Measurements from ENCODE around the gene MYBBP1A.
"Not testable (repeated sequence)": the region's sequence is repeated elsewhere in the genome, so short reads cannot be mapped to it uniquely, and the experiment has no call there.

MYBBP1A gene, protein sequence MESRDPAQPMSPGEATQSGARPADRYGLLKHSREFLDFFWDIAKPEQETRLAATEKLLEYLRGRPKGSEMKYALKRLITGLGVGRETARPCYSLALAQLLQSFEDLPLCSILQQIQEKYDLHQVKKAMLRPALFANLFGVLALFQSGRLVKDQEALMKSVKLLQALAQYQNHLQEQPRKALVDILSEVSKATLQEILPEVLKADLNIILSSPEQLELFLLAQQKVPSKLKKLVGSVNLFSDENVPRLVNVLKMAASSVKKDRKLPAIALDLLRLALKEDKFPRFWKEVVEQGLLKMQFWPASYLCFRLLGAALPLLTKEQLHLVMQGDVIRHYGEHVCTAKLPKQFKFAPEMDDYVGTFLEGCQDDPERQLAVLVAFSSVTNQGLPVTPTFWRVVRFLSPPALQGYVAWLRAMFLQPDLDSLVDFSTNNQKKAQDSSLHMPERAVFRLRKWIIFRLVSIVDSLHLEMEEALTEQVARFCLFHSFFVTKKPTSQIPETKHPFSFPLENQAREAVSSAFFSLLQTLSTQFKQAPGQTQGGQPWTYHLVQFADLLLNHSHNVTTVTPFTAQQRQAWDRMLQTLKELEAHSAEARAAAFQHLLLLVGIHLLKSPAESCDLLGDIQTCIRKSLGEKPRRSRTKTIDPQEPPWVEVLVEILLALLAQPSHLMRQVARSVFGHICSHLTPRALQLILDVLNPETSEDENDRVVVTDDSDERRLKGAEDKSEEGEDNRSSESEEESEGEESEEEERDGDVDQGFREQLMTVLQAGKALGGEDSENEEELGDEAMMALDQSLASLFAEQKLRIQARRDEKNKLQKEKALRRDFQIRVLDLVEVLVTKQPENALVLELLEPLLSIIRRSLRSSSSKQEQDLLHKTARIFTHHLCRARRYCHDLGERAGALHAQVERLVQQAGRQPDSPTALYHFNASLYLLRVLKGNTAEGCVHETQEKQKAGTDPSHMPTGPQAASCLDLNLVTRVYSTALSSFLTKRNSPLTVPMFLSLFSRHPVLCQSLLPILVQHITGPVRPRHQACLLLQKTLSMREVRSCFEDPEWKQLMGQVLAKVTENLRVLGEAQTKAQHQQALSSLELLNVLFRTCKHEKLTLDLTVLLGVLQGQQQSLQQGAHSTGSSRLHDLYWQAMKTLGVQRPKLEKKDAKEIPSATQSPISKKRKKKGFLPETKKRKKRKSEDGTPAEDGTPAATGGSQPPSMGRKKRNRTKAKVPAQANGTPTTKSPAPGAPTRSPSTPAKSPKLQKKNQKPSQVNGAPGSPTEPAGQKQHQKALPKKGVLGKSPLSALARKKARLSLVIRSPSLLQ (N-terminal part only)

DNA sequence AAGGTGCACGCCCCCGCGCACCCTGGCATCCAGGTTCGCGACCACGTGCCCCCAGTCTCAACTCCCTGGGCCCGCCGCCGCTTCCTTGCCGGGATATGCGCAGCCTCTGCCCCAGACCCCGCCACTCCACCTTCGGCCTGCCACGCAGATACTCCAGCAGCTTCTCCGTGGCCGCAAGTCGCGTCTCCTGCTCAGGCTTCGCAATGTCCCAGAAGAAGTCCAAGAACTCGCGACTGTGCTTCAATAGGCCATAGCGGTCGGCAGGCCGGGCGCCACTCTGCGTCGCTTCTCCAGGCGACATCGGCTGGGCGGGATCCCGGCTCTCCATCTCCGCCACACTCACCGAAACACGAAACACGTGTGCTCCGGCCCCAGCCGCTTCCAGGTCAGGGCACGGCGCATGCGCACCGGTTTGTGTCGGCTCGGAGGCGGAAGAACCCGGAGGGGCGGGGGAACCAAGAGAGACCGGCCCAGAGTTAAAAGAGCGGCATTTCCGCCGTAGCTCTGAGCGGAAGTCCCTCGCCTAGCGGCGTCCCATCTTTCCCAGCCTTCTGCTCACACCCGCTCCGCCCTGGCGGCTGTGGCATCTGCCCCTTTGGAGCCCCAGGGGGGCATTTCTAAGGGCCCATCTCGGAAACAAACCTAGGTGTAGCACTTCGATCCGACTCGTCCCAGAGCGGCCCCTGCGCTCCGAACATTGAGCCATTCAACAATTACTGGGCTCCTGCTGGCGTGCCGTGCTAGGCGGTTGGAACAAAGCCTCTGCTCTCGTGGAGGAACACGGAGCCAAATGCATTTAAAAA, at the start of gene MYBBP1A:
MYBBP1A (minus strand) TSS at position 388 of the 803 bp plus-strand sequence; CDS start at position 328, 60 bp downstream.
- no peaks in the 10 kb centered on the region for H3K27me3 ChIP-seq (ENCODE audit: control insufficient read depth, insufficient read depth, low read length)
- H3K4me1 ChIP-seq (ENCODE audit: control insufficient read depth, insufficient read depth, low read length): peaks cover 16% of the 10 kb centered on the region
- H3K27ac ChIP-seq (ENCODE audit: low read depth, low read length): peak within 1 kb of the TSS; percentile 72
- H3K4me3 ChIP-seq (ENCODE audit: low read length): peak within 1 kb of the TSS; percentile 92
- peaks cover 19% of the 10 kb centered on the region for H3K36me3 ChIP-seq (ENCODE audit: control insufficient read depth, insufficient read depth, low read length)
- H3K9ac ChIP-seq (ENCODE audit: low read length): peak within 1 kb of the TSS; percentile 78

GRCh38 chr17:4604736-4605135, 49.6 kb upstream of the MYBBP1A start:
- not testable (repeated sequence) for H3K27me3 ChIP-seq (ENCODE audit: control insufficient read depth, insufficient read depth, low read length); H3K36me3 ChIP-seq (ENCODE audit: control insufficient read depth, insufficient read depth, low read length); H3K4me1 ChIP-seq (ENCODE audit: control insufficient read depth, insufficient read depth, low read length); H3K9ac ChIP-seq (ENCODE audit: low read length); H3K27ac ChIP-seq (ENCODE audit: low read depth, low read length); H3K4me3 ChIP-seq (ENCODE audit: low read length)

- Histone ChIP-seq H3K4me1 (ENCODE audit: control insufficient read depth, insufficient read depth, low read length) (no peaks in the 10 kb centered on the region), H3K4me3 (ENCODE audit: low read length) (no peak overlapping the region), H3K27me3 (ENCODE audit: control insufficient read depth, insufficient read depth, low read length) (peaks cover 4% of the 10 kb centered on the region), H3K9ac (ENCODE audit: low read length) (no peak overlapping the region), H3K27ac (ENCODE audit: low read depth, low read length) (no peak overlapping the region), H3K36me3 (ENCODE audit: control insufficient read depth, insufficient read depth, low read length) (no peaks in the 10 kb centered on the region)
These were observed 49.0 kb upstream of the MYBBP1A start for GRCh38 chr17:4604111-4604644.

DNA sequence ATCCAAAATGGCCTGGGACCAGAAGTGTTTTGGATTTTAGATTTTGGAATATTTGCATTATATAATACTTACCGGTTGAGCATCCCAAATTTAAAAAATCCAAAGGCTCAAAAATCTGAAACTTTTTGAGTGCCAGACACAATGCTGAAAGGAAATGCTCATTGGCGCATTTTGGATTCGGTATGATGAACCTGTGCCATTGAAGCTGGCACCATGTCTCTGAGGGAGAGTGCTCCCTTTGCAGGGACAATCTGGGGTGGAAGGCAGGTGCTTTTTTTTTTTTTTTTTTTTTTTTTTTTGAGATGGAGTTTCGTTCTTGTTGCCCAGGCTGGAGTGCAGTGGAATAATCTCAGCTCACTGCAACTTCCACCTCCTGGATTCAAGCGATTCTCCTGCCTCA, 46.9 kb upstream of the MYBBP1A start:
- Histone ChIP-seq H3K36me3 (ENCODE audit: control insufficient read depth, insufficient read depth, low read length) (no peaks in the 10 kb centered on the region), H3K4me1 (ENCODE audit: control insufficient read depth, insufficient read depth, low read length) (no peaks in the 10 kb centered on the region), H3K27me3 (ENCODE audit: control insufficient read depth, insufficient read depth, low read length) (peaks cover 7% of the 10 kb centered on the region), H3K4me3 (ENCODE audit: low read length) (no peak overlapping the region), H3K9ac (ENCODE audit: low read length) (no peak overlapping the region), H3K27ac (ENCODE audit: low read depth, low read length) (no peak overlapping the region)

DNA sequence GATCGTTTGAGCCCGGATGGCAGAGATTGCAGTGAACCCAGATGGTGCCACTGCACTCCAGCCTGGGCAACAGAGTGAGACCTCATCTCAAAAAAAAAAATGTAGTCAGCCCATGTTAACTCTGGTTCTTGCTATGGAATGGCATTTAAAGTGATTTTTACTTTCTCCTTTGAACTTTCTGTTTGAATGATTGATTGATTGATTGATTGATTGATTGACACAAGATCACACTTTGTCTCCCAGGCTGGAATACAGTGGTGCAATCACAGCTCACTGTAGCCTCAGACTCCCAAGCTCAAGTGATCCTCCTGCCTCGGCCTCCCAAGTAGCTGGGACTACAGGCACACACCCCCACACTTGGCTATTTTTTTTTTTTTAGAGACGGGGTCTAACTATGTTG, 46.1 kb upstream of the MYBBP1A start:
- H3K4me3 ChIP-seq (ENCODE audit: low read length): no peak overlapping the region
- no peaks in the 10 kb centered on the region for H3K4me1 ChIP-seq (ENCODE audit: control insufficient read depth, insufficient read depth, low read length)
- H3K27ac ChIP-seq (ENCODE audit: low read depth, low read length): no peak overlapping the region
- no peak overlapping the region for H3K9ac ChIP-seq (ENCODE audit: low read length)
- H3K36me3 ChIP-seq (ENCODE audit: control insufficient read depth, insufficient read depth, low read length): no peaks in the 10 kb centered on the region
- peaks cover 7% of the 10 kb centered on the region for H3K27me3 ChIP-seq (ENCODE audit: control insufficient read depth, insufficient read depth, low read length)

DNA sequence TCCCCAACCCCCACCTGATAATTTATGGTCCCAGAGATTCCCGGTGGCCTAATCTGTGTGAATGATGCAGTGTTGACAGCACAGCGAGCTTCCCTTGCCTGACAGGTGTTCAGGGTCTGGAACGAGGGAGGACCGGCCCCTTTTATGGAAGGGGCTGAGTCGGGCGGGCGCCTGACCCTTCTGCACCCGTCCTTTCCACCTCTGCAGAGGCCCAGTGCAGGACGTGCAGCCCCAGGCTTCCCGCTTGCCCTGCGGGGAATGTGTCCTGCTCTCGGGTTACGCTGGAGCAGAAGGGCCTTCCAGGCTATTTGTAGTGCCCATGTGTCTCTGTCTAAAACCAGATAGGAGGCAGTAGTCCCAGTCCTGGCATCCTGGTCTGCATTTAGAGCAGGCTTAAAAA, 45.4 kb upstream of the MYBBP1A start:
- no peak overlapping the region for H3K4me3 ChIP-seq (ENCODE audit: low read length)
- H3K9ac ChIP-seq (ENCODE audit: low read length): no peak overlapping the region
- peaks cover 7% of the 10 kb centered on the region for H3K27me3 ChIP-seq (ENCODE audit: control insufficient read depth, insufficient read depth, low read length)
- H3K27ac ChIP-seq (ENCODE audit: low read depth, low read length): no peak overlapping the region
- no peaks in the 10 kb centered on the region for H3K4me1 ChIP-seq (ENCODE audit: control insufficient read depth, insufficient read depth, low read length)
- H3K36me3 ChIP-seq (ENCODE audit: control insufficient read depth, insufficient read depth, low read length): no peaks in the 10 kb centered on the region

GRCh38 chr17:4599505-4600281, 44.5 kb upstream of the MYBBP1A start:
- Histone ChIP-seq H3K27ac (ENCODE audit: low read depth, low read length) (no peak overlapping the region), H3K4me1 (ENCODE audit: control insufficient read depth, insufficient read depth, low read length) (no peaks in the 10 kb centered on the region), H3K36me3 (ENCODE audit: control insufficient read depth, insufficient read depth, low read length) (no peaks in the 10 kb centered on the region), H3K4me3 (ENCODE audit: low read length) (peak overlapping the region; percentile 27), H3K9ac (ENCODE audit: low read length) (no peak overlapping the region), H3K27me3 (ENCODE audit: control insufficient read depth, insufficient read depth, low read length) (peaks cover 7% of the 10 kb centered on the region)

DNA sequence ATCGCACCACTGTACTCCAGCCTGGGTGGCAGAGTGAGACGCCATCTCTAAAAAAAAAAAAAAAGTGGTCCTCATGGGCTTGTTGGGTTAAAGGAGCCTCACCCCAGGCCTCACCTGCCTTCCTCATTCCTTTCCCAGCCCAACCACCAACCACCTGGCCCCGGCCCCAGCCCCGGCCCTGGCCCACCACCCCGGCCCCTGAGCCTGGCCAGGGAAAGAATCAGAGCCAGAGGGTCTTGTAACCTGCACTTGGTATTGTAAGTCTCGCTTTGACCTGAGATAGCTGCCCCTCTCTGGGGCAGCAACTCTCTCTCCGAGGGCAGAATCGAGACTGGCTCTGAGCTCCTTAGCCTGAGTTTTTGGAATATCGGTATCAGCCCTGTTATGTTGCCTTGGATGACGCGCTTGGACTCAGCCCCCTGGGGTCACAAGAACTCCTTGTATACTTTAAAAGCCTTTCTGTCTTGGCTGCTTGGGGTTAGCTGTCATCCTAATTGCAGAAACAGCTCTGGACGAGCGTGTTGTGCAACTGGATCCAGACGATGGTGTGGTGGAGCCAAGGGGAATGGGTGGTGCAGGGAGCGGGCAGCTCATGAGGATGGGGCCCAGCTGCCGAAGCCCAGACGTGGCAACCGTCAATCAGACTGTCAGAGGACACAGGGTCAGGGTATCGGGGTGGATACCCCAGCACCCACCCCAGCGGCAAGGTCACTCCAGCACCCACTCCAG, 43.8 kb upstream of the MYBBP1A start:
- H3K4me1 ChIP-seq (ENCODE audit: control insufficient read depth, insufficient read depth, low read length): no peaks in the 10 kb centered on the region
- peaks cover 7% of the 10 kb centered on the region for H3K27me3 ChIP-seq (ENCODE audit: control insufficient read depth, insufficient read depth, low read length)
- H3K36me3 ChIP-seq (ENCODE audit: control insufficient read depth, insufficient read depth, low read length): no peaks in the 10 kb centered on the region
- H3K4me3 ChIP-seq (ENCODE audit: low read length): peak overlapping the region; percentile 27
- no peak overlapping the region for H3K27ac ChIP-seq (ENCODE audit: low read depth, low read length)
- no peak overlapping the region for H3K9ac ChIP-seq (ENCODE audit: low read length)

- Histone ChIP-seq H3K36me3 (ENCODE audit: control insufficient read depth, insufficient read depth, low read length) (no peaks in the 10 kb centered on the region), H3K4me1 (ENCODE audit: control insufficient read depth, insufficient read depth, low read length) (no peaks in the 10 kb centered on the region), H3K27ac (ENCODE audit: low read depth, low read length) (no peak overlapping the region), H3K4me3 (ENCODE audit: low read length) (no peak overlapping the region), H3K27me3 (ENCODE audit: control insufficient read depth, insufficient read depth, low read length) (peaks cover 7% of the 10 kb centered on the region), H3K9ac (ENCODE audit: low read length) (no peak overlapping the region)
These were observed 42.8 kb upstream of the MYBBP1A start for GRCh38 chr17:4597975-4598374.

GRCh38 chr17:4596636-4597380, 41.6 kb upstream of the MYBBP1A start:
- Histone ChIP-seq H3K36me3 (ENCODE audit: control insufficient read depth, insufficient read depth, low read length) (no peaks in the 10 kb centered on the region), H3K27ac (ENCODE audit: low read depth, low read length) (no peak overlapping the region), H3K9ac (ENCODE audit: low read length) (no peak overlapping the region), H3K4me3 (ENCODE audit: low read length) (no peak overlapping the region), H3K4me1 (ENCODE audit: control insufficient read depth, insufficient read depth, low read length) (no peaks in the 10 kb centered on the region), H3K27me3 (ENCODE audit: control insufficient read depth, insufficient read depth, low read length) (peaks cover 7% of the 10 kb centered on the region)
